Inflammatory macrophage treated with lipopolysaccharide for 1 hour (primary cell): Measurements from ENCODE around the gene PCDHA1.

Experiments
- DNase-seq, 2 donors: peaks; one replicate each; pipeline ENCODE4 v3.0.0-alpha.2; 2020 to 2022

PCDHA1 gene

DNA sequence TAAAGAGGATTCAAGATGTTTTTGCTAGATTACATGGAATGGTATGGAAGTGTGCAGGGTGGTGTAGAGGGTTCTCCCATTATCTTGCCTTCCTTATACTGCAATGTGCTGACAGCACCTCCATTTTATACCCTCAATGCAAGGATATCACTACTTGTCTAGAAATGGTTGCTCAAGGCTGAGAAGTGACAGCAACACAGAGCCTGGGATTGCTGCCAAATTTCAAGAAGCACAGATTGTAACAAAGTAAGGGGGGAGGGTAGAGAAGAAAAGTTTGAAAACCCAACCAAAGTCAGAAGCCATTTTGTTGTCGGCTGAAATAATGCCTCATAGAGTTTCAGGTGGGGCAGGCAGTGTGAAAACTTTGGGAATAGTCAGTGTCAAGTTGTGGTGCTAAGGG lies 210.1 kb downstream of the PCDHA1 start:
- DNase-seq = no peak

DNA sequence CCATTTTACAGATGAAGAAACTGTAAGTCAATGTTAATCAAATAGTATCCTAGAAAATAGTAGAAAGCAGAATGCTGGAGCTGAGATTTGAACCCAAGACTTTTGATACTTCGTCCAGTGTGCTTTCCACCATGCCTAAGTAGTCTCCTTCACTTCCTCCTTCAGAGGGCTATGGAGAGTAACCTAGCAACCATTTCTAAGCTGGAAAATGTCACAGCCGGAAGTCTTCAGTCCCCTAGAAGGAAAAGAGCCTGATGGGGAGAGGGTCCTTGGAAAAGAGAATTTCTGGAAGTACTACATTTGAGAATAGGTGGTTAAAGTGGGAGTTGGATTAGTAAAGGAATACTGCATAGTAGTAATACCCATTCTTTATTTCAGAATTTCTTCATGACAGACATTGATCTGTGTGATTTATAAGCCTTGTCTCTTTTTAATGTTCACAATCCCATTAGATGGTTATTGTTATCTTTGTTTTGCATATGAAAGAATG lies 213.0 kb downstream of the PCDHA1 start:
- DNase-seq = no peak

DNA sequence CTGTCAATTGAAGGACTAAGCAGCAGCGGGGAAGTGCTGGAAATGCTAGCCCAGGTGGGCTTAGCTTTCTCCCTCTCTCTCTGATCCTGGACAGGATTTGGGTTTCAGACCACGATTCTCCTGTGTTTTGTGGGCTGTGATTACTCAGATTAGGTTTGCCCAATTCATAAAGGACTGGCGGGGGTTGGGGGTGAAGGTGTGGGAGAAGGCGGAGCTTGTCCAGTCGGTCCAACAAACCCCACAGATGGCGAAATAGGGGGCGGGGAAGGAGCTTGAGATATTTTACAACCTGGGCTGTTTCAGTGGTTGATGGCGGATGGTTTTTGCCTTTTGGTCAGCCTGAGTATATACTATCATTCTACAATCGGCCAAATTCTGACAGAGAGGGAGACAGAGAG lies 215.5 kb downstream of the PCDHA1 start:
- DNase-seq = no peak

DNA sequence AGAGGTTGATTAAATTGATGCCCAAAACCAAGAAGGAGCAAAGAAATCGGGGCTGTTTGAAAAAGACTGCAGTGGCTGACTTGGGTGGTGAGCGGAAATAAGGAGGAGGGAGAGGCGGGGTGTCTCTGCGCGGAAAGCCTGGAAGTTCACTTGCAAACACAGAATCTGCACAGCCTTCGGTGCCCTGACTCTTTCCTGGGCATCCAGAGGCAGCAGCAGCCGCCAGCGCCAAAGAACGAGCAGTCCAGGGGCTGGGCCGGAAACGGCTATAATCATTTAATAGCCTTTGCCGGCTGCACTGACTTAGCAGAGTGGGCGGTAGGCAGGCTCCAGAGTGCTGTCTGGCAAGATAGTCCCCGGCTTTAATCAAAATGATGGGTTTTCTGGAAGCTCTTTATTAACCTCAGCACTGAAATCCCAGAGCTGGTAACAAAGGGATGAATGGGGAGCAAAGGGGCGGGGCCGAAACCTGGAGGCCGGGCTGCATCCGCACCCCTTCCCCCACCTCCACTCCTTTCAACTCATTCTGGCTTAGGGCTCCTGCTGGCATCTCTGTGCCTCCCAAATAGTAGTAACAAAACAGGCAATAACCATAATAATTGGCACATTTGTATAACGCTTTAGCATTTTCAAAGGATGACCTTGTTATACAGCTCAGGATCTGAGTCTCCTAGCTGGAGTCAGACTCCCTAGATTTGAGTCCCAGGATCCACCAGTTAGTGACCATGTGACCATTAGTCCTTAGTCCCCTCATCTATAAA lies 216.1 kb downstream of the PCDHA1 start:
- no peak for DNase-seq

DNA sequence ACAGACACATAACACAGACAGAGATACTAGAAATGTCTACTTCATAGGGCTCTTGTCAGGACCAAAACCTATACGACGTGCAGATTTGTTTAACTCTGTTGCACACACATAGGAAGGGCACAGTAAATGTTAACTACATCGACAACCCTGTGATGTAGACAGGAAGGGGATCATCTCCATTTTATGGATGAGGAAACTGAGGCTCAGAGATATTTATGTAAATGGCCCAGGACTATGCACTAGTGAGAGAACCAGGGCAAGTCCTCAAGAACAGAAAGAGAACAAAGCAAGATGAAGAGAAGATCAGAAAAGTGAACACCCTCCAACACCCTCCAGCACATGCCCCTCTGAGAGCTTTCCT lies 216.6 kb downstream of the PCDHA1 start:
- DNase-seq = no peak

DNA sequence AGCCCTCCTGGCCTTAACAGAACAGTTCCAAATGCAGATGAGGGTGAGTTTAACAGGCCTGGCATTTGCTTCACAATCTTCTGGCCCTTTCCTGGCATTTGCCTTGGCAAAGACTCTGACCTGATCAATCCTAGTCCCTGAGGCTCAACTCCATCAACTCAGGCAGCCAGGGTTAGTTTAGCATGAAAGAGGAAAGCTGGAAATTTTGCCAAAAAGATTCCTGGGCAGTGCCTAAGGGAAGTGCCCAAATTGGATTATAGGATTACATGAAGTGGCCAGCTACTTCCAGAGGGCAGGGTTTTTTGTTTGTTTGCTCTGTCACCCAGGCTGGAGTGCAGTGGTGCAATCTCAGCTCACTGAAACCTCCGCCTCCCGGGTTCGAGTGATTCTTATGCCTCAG lies 217.1 kb downstream of the PCDHA1 start:
- no peak for DNase-seq

DNA sequence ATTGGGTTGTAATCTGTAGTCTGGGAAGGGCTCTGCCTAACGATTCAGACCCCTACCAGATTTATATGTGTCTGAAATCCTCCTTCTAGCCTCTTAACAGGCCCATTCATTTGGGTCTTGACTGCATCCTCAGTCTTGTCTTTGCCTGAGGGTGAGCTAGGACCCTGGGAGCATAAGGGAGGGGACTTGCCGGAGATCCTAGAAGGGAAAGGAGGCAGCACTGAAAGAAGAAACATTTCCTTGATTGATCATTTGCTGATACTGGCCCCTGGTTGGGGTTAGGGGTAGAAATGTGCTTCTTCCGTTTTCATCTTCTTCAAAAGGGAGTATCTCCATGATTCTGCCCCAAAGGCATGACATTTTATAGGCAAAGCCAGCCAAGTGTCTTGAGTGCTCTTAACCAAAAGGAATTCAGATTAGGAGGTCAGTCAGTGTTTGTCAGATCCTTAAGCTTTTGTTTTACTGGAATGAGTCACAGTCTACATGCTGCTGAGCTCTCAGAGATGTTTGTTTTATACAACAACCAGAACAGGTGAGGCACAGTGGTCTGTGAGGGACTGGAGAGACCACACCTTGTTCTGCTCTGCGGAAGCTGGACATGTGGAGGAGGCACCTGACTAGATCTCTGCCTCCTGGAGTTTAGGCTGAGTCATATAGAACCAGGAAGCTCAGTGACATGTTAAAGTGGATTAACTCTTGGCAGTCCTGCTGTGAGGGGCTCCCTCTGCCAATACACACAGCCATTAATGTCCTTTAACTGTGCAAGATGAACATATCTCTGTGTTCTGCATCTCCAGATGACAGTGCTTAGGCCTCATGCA lies 218.1 kb downstream of the PCDHA1 start:
- DNase-seq = no peak

GRCh38 chr5:141007791-141008190 lies 221.9 kb downstream of the PCDHA1 start:
- no peak for DNase-seq

GRCh38 chr5:141010047-141010793 lies 224.3 kb downstream of the PCDHA1 start:
- DNase-seq = no peak

DNA sequence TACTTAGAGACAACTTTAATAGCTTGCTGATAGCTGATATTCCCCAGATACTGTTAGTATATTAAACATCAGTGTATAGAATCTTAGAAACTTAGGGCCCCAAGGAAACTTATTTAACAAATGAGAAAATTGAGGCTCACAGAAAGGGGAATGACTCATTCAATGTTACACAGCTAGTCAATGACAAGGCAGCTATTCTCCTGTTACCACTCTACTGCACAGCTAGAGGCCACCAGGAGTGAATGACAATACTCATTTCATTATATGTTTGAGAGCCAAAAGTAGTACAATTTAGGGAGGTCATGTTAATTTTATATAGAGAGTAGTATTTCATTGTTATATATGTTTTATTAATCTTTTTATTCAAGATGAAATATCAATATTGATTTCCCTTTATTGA lies 232.0 kb downstream of the PCDHA1 start:
- no peak for DNase-seq

- no peak for DNase-seq
Measured at GRCh38 chr5:141022384-141022783, 236.4 kb downstream of the PCDHA1 start.

DNA sequence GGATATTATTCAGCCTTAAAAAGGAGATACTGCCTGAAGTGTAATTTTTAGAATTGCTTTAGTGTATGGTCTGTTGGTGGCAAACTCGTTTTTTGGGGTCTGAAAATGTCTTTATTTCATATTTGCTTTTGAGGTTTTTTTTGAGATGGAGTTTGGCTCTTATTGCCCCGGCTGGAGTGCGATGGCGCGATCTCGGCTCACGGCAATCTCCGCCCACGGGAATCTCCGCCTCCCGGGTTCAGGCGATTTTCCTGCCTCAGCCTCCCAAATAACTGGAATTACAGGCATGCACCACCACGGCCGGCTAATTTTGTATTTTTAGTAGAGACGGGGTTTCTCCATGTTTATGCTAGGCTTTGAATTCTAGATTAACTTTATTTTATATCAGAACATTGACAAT lies 245.1 kb downstream of the PCDHA1 start:
- no peak for DNase-seq

DNA sequence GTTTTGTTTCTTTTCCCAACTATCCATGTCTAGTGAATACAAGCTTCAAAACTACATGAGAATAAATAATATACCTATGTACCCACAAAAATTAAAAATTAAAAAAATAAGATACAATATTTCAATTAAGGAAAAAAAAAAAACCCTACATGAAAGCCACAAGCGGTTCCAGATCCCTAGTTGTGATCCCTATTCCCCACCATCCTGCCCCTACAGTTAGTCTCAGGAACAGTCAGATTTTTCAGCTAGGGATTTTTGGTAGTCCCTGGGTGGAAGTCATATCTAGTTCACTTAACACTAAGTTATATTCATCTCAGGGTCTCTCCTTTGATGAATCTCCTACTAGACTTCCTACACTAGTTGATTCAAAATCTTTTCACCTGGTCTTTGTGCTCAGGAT lies 246.7 kb downstream of the PCDHA1 start:
- no peak for DNase-seq

DNA sequence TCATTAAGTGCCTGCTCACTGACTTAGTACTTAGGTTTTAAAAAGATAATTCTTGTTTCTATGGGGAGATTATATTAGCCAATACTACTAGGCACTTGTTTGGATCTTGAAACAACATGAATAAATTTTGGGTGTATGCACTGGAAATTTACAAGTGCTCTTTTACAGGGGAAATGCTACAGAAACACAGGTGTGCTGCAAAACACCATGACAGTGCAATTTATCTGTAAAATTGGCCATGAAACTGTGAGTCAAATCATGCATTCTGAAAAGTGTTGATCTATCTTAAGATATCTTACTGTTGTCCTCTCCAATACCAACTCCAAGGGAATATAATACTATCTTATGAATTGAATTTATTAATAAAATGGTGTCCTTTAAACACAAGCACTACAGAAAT lies 253.1 kb downstream of the PCDHA1 start:
- DNase-seq = no peak

DNA sequence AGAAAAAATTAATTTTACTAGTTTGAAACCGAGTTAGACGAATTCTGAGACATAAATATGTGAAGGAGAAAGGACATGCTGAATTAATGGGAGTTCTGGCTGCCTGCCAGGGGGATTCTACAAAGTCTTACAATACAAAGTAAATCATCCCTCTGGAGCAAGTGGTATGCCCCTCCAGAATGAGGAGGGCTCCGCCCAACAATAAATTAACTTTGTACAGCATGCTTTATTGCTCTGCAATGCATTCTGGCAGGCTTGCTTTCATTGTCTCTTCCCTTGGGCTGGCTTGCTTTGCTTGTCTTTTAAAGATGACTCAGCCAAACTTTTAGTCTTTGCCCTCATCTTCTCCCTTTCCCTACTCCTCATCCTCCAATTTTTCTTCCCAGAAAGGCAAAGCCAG lies 253.6 kb downstream of the PCDHA1 start:
- DNase-seq = no peak

DNA sequence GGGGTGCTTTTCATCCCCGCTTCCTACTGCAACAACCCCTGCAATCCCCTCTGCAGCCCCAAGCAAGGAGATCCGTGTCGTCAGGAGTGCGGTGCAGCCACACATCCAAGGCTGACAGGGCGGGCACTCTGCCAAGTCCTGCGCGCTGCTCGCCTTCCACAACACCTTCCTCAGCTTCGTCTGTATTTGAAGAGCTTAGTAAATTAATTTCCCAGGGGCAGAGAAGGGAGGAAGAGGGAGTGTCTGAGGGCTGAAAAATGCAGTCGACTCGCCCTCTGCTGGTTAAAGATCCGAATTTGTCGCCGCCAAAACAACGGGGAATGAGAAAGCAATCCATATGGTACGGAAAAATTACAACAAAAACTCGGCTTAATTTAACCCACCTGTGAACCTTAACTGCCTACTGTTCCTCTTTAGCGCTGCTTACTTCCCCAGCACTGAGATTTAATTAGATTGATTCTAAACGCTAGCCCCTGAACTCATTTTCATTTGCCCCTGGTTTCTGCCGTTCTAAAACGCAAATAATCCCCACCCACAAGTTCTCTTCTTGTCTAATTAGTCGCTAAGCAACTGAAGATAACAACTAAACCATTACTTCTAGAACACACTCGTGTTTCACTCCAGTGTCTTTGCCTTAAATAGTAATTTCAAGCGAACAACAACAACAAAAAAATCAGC lies 254.3 kb downstream of the PCDHA1 start:
- no peak for DNase-seq

GRCh38 chr5:141040771-141041426 lies 255.0 kb downstream of the PCDHA1 start:
- peak; percentile 32 to 50 for DNase-seq

DNA sequence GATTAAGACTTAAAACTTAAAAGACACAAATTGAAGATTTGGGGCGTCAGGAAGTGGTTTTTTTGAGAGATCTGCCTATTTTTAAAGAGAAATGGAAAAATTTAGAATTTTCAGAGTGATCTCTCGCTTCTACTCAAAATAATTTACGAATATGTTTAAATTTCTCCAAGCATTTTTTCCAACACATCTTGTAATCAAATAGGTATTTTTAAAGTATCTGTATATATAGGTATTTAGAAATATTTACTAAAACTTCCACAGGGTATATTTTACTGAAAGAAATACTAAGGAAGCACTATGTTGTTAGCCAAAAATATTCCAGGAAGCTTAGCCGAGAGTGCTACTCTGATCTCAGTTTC lies 255.5 kb downstream of the PCDHA1 start:
- no peak for DNase-seq

GRCh38 chr5:141042555-141042954 lies 256.6 kb downstream of the PCDHA1 start:
- DNase-seq = no peak

DNA sequence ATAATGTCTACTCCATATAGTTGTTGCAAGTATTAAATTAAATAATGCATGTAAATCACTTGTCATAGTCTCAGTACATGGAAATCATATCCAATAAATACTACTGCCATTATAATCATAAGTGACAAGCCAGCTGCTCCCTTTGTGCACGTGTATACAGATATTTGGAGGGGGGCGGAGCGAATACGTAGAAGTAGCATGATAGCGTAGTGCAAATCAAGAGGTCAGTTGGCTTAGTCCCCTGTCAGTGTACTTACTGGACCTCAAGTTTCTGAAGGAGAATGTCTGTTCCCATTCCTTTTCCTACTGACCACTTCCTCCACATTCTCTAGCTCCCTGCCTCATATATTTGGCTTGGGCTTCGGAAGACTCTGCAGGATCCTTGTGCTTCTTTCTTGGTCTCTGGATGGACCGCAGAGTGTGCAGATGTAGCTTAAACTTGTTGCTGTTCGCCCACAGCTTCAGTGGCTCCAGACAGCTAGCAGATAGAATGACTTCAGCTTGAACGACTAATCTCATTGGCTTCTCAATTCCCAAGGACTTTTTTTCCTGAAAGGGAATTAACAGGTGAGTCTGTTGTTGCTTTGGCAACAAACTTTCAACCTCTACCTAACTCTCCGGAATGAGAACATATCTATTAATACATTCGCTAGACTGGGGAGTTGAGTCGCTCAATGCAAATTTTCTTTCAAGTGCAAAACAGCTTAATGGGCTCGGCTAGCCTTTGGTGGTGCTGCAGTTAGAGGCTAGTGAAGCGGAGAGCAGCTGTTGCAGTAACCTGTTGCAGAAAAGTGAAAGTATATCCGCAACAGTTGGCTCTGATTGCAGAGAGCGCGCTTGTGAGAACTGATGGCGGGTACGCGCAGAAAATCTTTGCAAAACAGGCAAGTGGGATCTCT lies 264.9 kb downstream of the PCDHA1 start, which contains the start of gene PCDHB1:
Gene PCDHB1 (plus strand): TSS at position 753 of the 899 bp plus-strand sequence. CDS start 97 bp downstream, at position 850.
- DNase-seq = no peak

DNA sequence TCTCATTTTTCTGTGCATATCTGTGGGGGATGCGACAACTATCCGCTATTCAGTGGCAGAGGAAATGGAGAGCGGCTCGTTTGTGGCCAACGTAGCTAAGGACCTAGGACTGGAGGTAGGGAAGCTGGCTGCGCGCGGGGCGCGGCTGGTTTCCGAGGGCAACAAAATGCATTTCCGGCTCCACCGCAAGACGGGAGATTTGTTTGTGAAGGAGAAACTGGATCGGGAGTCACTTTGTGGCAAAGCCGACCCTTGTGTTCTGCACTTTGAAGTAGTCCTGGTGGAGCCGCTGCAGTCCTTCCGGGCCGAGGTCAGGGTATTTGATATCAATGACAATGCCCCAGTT lies 265.6 kb downstream of the PCDHA1 start:
- DNase-seq = no peak
